ENCODE data around the gene SYNE4.
A peak's percentile ranks its signal among the peaks of the same experiment; 100 is the strongest.

The SYNE4 gene

GRCh38 chr19:35975608-35976214 lies 32.9 kb downstream of the SYNE4 start (continued):
- TF ChIP-seq REST (tag by site-specific recombination; IDR thresholded peaks at IDR 0.05) (peak; percentile 100), ZFP69B (tag by site-specific recombination; IDR thresholded peaks at IDR 0.05) (peak; percentile 100), ZNF776 (tag by site-specific recombination; IDR thresholded peaks at IDR 0.05; ENCODE audit: borderline replicate concordance) (no peak), OVOL3 (tag by site-specific recombination; IDR thresholded peaks at IDR 0.05) (no peak), ZNF24 (tag by site-specific recombination; IDR thresholded peaks at IDR 0.05) (no peak)

GRCh38 chr19:35973487-35973886 lies 35.1 kb downstream of the SYNE4 start:
- Histone ChIP-seq H3K36me3 (ENCODE audit: control insufficient read depth in 2 of 2, insufficient read depth in 1 of 2, low read length in 2 of 2) (no peaks in the 10 kb centered on the region; a peak in 1 of 3 replicates), H3K9me3 (ENCODE audit: control insufficient read depth, insufficient read depth, low read depth, low read length) (no peaks in the 10 kb centered on the region), H3K4me3 (ENCODE audit: low read depth, low read length) (no peak overlapping the region), H3K27ac (ENCODE audit: extremely low read depth, low read depth, low read length) (no peak overlapping the region), H3K4me1 (ENCODE audit: control insufficient read depth, insufficient read depth, low read length) (no peaks in the 10 kb centered on the region)
- ChIA-PET CTCF (no interaction called here), POLR2A (no interaction called here)
- no peak for TF ChIP-seq ZNF785 (tag by site-specific recombination; IDR thresholded peaks at IDR 0.05)
- no peak for TF ChIP-seq ZBTB1 (tag by site-specific recombination; IDR thresholded peaks at IDR 0.05)
- TF ChIP-seq ZBTB21 (tag by site-specific recombination; IDR thresholded peaks at IDR 0.05): peak; percentile 41; the same call in 1 of the 2 replicates
- peak; percentile 48 for TF ChIP-seq SP2 (tag by site-specific recombination; IDR thresholded peaks at IDR 0.05)
- no peak for TF ChIP-seq ZNF596 (tag by site-specific recombination; IDR thresholded peaks at IDR 0.05)
- no peak for TF ChIP-seq KLF1 (tag by site-specific recombination; IDR thresholded peaks at IDR 0.05)
- 0 out of 2 replicates have a peak, but pooled peaks have one; percentile 8 for TF ChIP-seq ATF2 (tag by site-specific recombination; IDR thresholded peaks at IDR 0.05; ENCODE audit: low read depth)
- TF ChIP-seq ZNF629 (tag by site-specific recombination; IDR thresholded peaks at IDR 0.05): peak; percentile 79
- no peak for TF ChIP-seq ZNF350 (tag by site-specific recombination; IDR thresholded peaks at IDR 0.05)
- TF ChIP-seq ZNF600 (tag by site-specific recombination; IDR thresholded peaks at IDR 0.05): peak; percentile 67
- peak; percentile 88 for TF ChIP-seq EGR2 (tag by site-specific recombination; IDR thresholded peaks at IDR 0.05; ENCODE audit: low read depth)
- peak; percentile 96 for TF ChIP-seq REST (tag by site-specific recombination; IDR thresholded peaks at IDR 0.05)
- no peak for TF ChIP-seq MZF1 (tag by site-specific recombination; IDR thresholded peaks at IDR 0.05; ENCODE audit: borderline replicate concordance)
- no peak for TF ChIP-seq TCF7L2 (IDR thresholded peaks at IDR 0.05; ENCODE audit: borderline replicate concordance, low read depth, low read length)
- TF ChIP-seq IKZF3 (tag by site-specific recombination; IDR thresholded peaks at IDR 0.05): no peak
- TF ChIP-seq AEBP2 (tag by site-specific recombination; IDR thresholded peaks at IDR 0.05; ENCODE audit: borderline replicate concordance): no peak
- no peak for TF ChIP-seq ZIC2 (tag by site-specific recombination; IDR thresholded peaks at IDR 0.05)
- no peak for TF ChIP-seq ZNF2 (tag by site-specific recombination; IDR thresholded peaks at IDR 0.05)
- TF ChIP-seq ZFHX2 (tag by site-specific recombination; conservative IDR thresholded peaks at IDR 0.05): peak; percentile 93

Measured in HEK293 (cell line).